Fibroblast of lung (primary cell): ENCODE results near the gene TRIM68. TPM values are rescaled to one million over a fixed set of nuclear protein-coding genes. Genes with fewer than 3 reads are reported as not detected.

Source experiments
- DNase-seq, 2 donors: peaks; one replicate each; pipeline versions ENCODE4 v3.0.0 to v3.0.0-alpha.2; 2010; ENCODE audit warnings: low read depth in 2 of 2
- H2AFZ ChIP-seq: 2 replicates; pipeline ENCODE4 v1.5.1; 2012; ENCODE audit warnings: low read length, control low read depth, inconsistent platforms
- H3K27ac ChIP-seq: 2 replicates; pipeline ENCODE4 v1.5.1; 2011; ENCODE audit warnings: low read length, control low read depth; ENCODE audit not compliant: insufficient read depth
- H3K27me3 ChIP-seq: 2 replicates; pipeline ENCODE4 v1.5.1; 2011; ENCODE audit warnings: mild to moderate bottlenecking, low read length; ENCODE audit not compliant: control insufficient read depth, insufficient read depth
- H3K36me3 ChIP-seq: 2 replicates; pipeline ENCODE4 v1.5.1; 2011; ENCODE audit warnings: low read length; ENCODE audit not compliant: control insufficient read depth, insufficient read depth
- H3K4me1 ChIP-seq: 2 replicates; pipeline ENCODE4 v1.5.1; 2011; ENCODE audit warnings: low read length; ENCODE audit not compliant: control insufficient read depth, insufficient read depth; ENCODE audit errors: extremely low read depth
- H3K4me2 ChIP-seq: 2 replicates; pipeline ENCODE4 v1.5.1; 2011; ENCODE audit warnings: low read length, control low read depth; ENCODE audit not compliant: insufficient read depth; ENCODE audit errors: extremely low read depth
- H3K4me3 ChIP-seq, 4 experiments: fragments of 200-600 bp in 1 of 4; sonication (generic) in 1 of 4; replicated peaks in 1 of 4; 2 replicates each; pipeline ENCODE4 v1.5.1; 2011 to 2016; ENCODE audit warnings: low read length in 4 of 4, low read depth in 3 of 4, mild to moderate bottlenecking in 3 of 4, control low read depth in 2 of 4, inconsistent platforms in 1 of 4, mixed read lengths in 1 of 4; ENCODE audit not compliant: insufficient read depth in 1 of 4; ENCODE audit errors: control extremely low read depth in 1 of 4
- H3K79me2 ChIP-seq: 2 replicates; pipeline ENCODE4 v1.5.1; 2012; ENCODE audit warnings: mild to moderate bottlenecking, low read length, inconsistent platforms; ENCODE audit not compliant: control insufficient read depth, insufficient read depth
- H3K9ac ChIP-seq: 2 replicates; pipeline ENCODE4 v1.5.1; 2011; ENCODE audit warnings: mild to moderate bottlenecking, low read length, control low read depth; ENCODE audit not compliant: insufficient read depth
- H3K9me3 ChIP-seq: 2 replicates; pipeline ENCODE4 v1.5.1; 2012; ENCODE audit warnings: low read depth, low read length; ENCODE audit not compliant: control insufficient read depth, insufficient read depth
- H4K20me1 ChIP-seq: 2 replicates; pipeline ENCODE4 v1.5.1; 2011; ENCODE audit warnings: low read length; ENCODE audit not compliant: control insufficient read depth, insufficient read depth; ENCODE audit errors: extremely low read depth
- EZH2 ChIP-seq: IDR thresholded peaks from 2 replicates; pipeline ENCODE4 v1.5.1; 2012; ENCODE audit warnings: low read length, control low read depth, mild to moderate bottlenecking; ENCODE audit errors: missing control alignments
- polyA plus RNA-seq, 2 donors: library from polyadenylated mRNA; depleted of rRNA in 1 of 2; stranded (reverse) in 1 of 2; unstranded in 1 of 2; fragments of >200 nt; gene quantifications; 2 replicates each; pipeline ENCODE4 v1.2.1, GENCODE V29; 2011 to 2012; ENCODE audit warnings: missing spikeins in 1 of 2
- total RNA-seq: library from RNA; depleted of rRNA; stranded (reverse); fragments of >200 nt; gene quantifications from 2 replicates; pipeline ENCODE4 v1.2.1, GENCODE V29; 2014
- TF ChIP-seq, protein P1 (sequence below), 2 donors: IDR thresholded peaks in 1 of 2; conservative IDR thresholded peaks in 1 of 2; 1 replicate in 1 of 2; 2 replicates in 1 of 2; pipeline ENCODE4 v1.5.1; 2011 to 2012; ENCODE audit warnings: low read length in 2 of 2, control low read depth in 1 of 2, inconsistent platforms in 1 of 2, low read depth in 1 of 2, mild to moderate bottlenecking in 1 of 2

TRIM68 gene
- total and polyA plus RNA-seq, 2 donors (not counting 1 experiment from before 2014, with no cell fraction given), result 6.5 to 11.1 TPM

GRCh38 chr11:4551346-4551979 is 56.6 kb downstream of the TRIM68 start:
- Histone ChIP-seq H3K9ac (no peak overlapping the region), H3K27me3 (no peaks in the 10 kb centered on the region), H4K20me1 (no peaks in the 10 kb centered on the region), H3K9me3 (no peaks in the 10 kb centered on the region), H3K4me2 (no peak overlapping the region), H3K4me1 (no peaks in the 10 kb centered on the region), H2AFZ (no peak overlapping the region), H3K79me2 (no peaks in the 10 kb centered on the region), H3K27ac (no peak overlapping the region), H3K36me3 (no peaks in the 10 kb centered on the region), H3K4me3 (no peak overlapping the region)
- TF ChIP-seq EZH2, result no peak
- TF ChIP-seq, protein P1, sequence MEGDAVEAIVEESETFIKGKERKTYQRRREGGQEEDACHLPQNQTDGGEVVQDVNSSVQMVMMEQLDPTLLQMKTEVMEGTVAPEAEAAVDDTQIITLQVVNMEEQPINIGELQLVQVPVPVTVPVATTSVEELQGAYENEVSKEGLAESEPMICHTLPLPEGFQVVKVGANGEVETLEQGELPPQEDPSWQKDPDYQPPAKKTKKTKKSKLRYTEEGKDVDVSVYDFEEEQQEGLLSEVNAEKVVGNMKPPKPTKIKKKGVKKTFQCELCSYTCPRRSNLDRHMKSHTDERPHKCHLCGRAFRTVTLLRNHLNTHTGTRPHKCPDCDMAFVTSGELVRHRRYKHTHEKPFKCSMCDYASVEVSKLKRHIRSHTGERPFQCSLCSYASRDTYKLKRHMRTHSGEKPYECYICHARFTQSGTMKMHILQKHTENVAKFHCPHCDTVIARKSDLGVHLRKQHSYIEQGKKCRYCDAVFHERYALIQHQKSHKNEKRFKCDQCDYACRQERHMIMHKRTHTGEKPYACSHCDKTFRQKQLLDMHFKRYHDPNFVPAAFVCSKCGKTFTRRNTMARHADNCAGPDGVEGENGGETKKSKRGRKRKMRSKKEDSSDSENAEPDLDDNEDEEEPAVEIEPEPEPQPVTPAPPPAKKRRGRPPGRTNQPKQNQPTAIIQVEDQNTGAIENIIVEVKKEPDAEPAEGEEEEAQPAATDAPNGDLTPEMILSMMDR (conservative IDR thresholded peaks at IDR 0.05 in 1 of 2, IDR thresholded peaks at IDR 0.05 in 1 of 2; ENCODE audit: low read depth in 1 of 2, low read length in 2 of 2), result peak; percentile 14 to 43
- no peak for DNase-seq

Other genes with a start within 250 kb of the TRIM68 start
- gene OR52B4, start 239.8 kb downstream of the TRIM68 start, total RNA-seq, result not detected in 2 replicates
- gene OR52B4, start 239.8 kb downstream of the TRIM68 start, polyA plus RNA-seq, result not detected in 2 replicates
- gene TRIM21, start 214.5 kb downstream of the TRIM68 start, total RNA-seq, result 25.2 and 28.4 TPM in 2 replicates
- gene TRIM21, start 214.5 kb downstream of the TRIM68 start, polyA plus RNA-seq, result 22.9 and 30.5 TPM in 2 replicates
- gene OR52K2, start 158.9 kb downstream of the TRIM68 start, total RNA-seq, result not detected in 2 replicates
- not detected in 2 replicates for gene OR52K2, start 158.9 kb downstream of the TRIM68 start, polyA plus RNA-seq
- gene OR52K1, start 125.6 kb downstream of the TRIM68 start, total RNA-seq, result not detected in 2 replicates
- gene OR52K1, start 125.6 kb downstream of the TRIM68 start, polyA plus RNA-seq, result not detected in 2 replicates
- gene OR52M1, start 63.0 kb downstream of the TRIM68 start, total RNA-seq, result not detected in 2 replicates
- not detected in 2 replicates for gene OR52M1, start 63.0 kb downstream of the TRIM68 start, polyA plus RNA-seq
- not detected in 2 replicates for gene OR52I2, start 26.5 kb downstream of the TRIM68 start, total RNA-seq
- not detected in 2 replicates for gene OR52I2, start 26.5 kb downstream of the TRIM68 start, polyA plus RNA-seq
- gene OR52I1, start 14.2 kb downstream of the TRIM68 start, total RNA-seq, result not detected in 2 replicates
- not detected in 2 replicates for gene OR52I1, start 14.2 kb downstream of the TRIM68 start, polyA plus RNA-seq
- not detected in 2 replicates for gene OR51D1, start 29.2 kb upstream of the TRIM68 start, total RNA-seq
- gene OR51D1, start 29.2 kb upstream of the TRIM68 start, polyA plus RNA-seq, result not detected in 2 replicates
- gene OR51E1, start 35.8 kb upstream of the TRIM68 start, total RNA-seq, result not detected in 2 replicates
- gene OR51E1, start 35.8 kb upstream of the TRIM68 start, polyA plus RNA-seq, result not detected in 2 replicates
- not detected in 2 replicates for gene OR51E2, start 89.6 kb upstream of the TRIM68 start, total RNA-seq
- gene OR51E2, start 89.6 kb upstream of the TRIM68 start, polyA plus RNA-seq, result 0.02 TPM in 1 of 2 replicates, not detected in the other
- gene MMP26, start 96.6 kb upstream of the TRIM68 start, total RNA-seq, result not detected in 2 replicates
- not detected in 2 replicates for gene MMP26, start 96.6 kb upstream of the TRIM68 start, polyA plus RNA-seq
- gene OR51F1, start 161.7 kb upstream of the TRIM68 start, total RNA-seq, result not detected in 2 replicates
- not detected in 2 replicates for gene OR51F1, start 161.7 kb upstream of the TRIM68 start, polyA plus RNA-seq
- gene OR52R1, start 196.1 kb upstream of the TRIM68 start, total RNA-seq, result not detected in 2 replicates
- not detected in 2 replicates for gene OR52R1, start 196.1 kb upstream of the TRIM68 start, polyA plus RNA-seq
- gene OR51F2, start 213.1 kb upstream of the TRIM68 start, total RNA-seq, result not detected in 2 replicates
- gene OR51F2, start 213.1 kb upstream of the TRIM68 start, polyA plus RNA-seq, result not detected in 2 replicates
- not detected in 2 replicates for gene OR51S1, start 241.0 kb upstream of the TRIM68 start, total RNA-seq
- not detected in 2 replicates for gene OR51S1, start 241.0 kb upstream of the TRIM68 start, polyA plus RNA-seq